ENCODE data around the gene DGKB.

Gene DGKB

DNA sequence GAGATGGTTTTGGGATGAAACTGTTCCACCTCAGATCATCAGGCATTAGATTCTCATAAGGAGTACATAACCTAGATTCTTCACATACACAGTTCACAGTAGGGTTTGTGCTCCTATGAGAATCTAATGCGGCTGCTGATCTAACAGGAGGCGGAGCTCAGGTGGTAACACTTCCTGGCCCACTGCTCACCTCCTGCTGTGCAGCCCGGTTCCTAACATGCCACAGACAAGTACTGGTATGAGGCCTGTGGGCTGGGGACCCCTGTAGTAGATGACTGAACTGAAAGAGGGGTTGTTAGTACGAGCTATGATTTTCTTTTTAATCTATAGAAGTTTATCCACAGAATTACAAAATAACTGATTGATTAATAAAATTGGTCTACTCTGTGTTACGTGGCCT lies 48.1 kb downstream of the DGKB start:
- TF ChIP-seq EP300 (IDR thresholded peaks at IDR 0.05; ENCODE audit: borderline replicate concordance) (no peak), CREB1 (IDR thresholded peaks at IDR 0.05; ENCODE audit: low read depth) (no peak), ZBTB7A (IDR thresholded peaks at IDR 0.05; ENCODE audit: low read depth) (no peak), TAF1 (IDR thresholded peaks at IDR 0.05; ENCODE audit: low read depth) (no peak), RAD21 (IDR thresholded peaks at IDR 0.05; ENCODE audit: low read depth) (no peak), CEBPB (IDR thresholded peaks at IDR 0.05) (no peak), FOXM1 (IDR thresholded peaks at IDR 0.05; ENCODE audit: borderline replicate concordance, low read depth) (no peak), NFIC (IDR thresholded peaks at IDR 0.05) (no peak), YY1 (IDR thresholded peaks at IDR 0.05; ENCODE audit: low read depth) (no peak), TCF12 (IDR thresholded peaks at IDR 0.05; ENCODE audit: low read depth) (no peak), EGR1 (IDR thresholded peaks at IDR 0.05) (no peak), TEAD4 (IDR thresholded peaks at IDR 0.05) (no peak)
- TF ChIP-seq, protein P1, sequence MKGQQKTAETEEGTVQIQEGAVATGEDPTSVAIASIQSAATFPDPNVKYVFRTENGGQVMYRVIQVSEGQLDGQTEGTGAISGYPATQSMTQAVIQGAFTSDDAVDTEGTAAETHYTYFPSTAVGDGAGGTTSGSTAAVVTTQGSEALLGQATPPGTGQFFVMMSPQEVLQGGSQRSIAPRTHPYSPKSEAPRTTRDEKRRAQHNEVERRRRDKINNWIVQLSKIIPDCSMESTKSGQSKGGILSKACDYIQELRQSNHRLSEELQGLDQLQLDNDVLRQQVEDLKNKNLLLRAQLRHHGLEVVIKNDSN (IDR thresholded peaks at IDR 0.05) = no peak
- TF ChIP-seq, protein P2, sequence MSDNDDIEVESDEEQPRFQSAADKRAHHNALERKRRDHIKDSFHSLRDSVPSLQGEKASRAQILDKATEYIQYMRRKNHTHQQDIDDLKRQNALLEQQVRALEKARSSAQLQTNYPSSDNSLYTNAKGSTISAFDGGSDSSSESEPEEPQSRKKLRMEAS (IDR thresholded peaks at IDR 0.05) = no peak

DNA sequence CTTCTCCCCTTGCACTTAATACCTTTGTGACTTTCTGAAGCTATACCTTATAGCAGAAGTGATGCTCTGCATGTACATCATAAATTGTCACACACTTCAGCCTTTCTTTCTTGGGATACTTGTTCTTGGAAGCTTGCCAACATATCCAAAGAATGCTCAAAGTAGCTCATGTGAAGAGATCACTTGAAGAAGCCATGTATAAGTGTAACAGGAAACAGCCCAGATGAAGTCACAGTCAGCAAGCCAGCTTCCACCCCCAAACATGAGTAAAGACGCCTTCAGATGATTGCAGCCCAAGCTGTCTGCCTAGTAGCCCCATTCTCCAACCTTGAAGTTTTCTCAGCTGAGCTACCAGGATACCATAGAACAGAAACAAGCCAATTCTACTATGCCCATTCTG lies 50.9 kb downstream of the DGKB start:
- peak; percentile 9; the same call in 1 of the 2 replicates for TF ChIP-seq NFIC (IDR thresholded peaks at IDR 0.05)
- no peak for TF ChIP-seq CREB1 (IDR thresholded peaks at IDR 0.05; ENCODE audit: low read depth)

DNA sequence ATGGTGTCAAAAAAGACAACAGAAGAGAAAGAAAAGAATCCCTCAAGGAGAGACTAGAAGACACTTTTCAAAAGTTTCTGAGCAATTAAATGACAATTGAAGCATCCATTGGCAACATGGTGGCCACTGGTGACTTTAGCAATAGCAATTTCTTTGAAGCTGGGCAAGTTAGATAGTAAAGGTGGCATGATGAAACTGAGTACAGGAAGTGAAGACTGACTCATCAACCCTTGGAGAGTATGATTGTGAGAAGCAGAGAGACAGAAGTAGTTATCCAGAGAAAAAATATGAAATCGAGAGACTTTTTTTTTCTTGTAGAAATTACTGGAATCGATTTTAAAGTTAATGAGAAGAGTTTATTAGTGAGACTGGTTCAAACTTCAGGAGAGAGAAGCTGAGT lies 52.5 kb downstream of the DGKB start:
- TF ChIP-seq CREB1 (IDR thresholded peaks at IDR 0.05; ENCODE audit: low read depth) (no peak), TAF1 (IDR thresholded peaks at IDR 0.05; ENCODE audit: low read depth) (no peak), RAD21 (IDR thresholded peaks at IDR 0.05; ENCODE audit: low read depth) (no peak), EGR1 (IDR thresholded peaks at IDR 0.05) (no peak)
- TF ChIP-seq, protein P1 (IDR thresholded peaks at IDR 0.05) = no peak

DNA sequence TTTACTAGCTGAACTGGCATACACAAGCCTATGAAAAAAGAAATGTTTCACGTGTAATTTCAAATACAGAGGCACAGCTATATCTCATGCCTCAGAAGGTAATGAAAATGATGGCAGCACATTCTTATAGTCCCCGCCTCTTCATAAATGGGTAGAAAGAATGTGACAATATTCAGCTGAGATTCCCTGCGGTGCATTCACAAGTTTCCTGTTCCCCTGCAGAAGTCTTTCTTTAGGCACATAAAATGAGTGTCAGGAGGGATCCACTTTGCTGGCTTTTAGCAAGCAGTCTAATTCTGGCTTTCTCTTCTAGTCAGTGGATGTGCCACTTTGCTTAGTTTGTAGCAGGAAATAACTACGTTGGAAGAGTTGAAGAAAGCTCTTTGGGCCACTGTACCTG lies 56.1 kb downstream of the DGKB start:
- TF ChIP-seq YY1 (IDR thresholded peaks at IDR 0.05; ENCODE audit: low read depth) = no peak

DNA sequence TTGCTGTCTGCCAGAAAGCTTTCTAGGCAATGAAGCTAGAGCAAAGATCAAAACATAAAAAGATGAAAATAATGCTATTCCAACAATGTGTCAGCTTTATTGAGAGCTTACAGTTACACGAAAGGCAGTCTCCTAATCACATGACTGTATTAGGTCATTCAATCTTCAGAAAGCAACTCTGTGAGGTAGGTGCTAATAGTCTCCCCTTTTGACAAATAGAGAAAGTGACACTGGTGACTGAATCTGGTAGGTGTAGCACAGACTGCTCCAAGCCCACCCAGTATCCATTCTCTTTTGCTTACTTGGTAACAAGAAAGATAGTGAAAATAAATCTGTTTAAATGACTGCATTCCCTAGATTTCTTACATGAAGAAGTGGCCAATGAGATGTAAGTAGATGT lies 58.8 kb downstream of the DGKB start:
- TF ChIP-seq NFIC (IDR thresholded peaks at IDR 0.05) (no peak), TEAD4 (IDR thresholded peaks at IDR 0.05) (no peak), YY1 (IDR thresholded peaks at IDR 0.05; ENCODE audit: low read depth) (no peak), CREB1 (IDR thresholded peaks at IDR 0.05; ENCODE audit: low read depth) (no peak), FOXM1 (IDR thresholded peaks at IDR 0.05; ENCODE audit: borderline replicate concordance, low read depth) (no peak)

DNA sequence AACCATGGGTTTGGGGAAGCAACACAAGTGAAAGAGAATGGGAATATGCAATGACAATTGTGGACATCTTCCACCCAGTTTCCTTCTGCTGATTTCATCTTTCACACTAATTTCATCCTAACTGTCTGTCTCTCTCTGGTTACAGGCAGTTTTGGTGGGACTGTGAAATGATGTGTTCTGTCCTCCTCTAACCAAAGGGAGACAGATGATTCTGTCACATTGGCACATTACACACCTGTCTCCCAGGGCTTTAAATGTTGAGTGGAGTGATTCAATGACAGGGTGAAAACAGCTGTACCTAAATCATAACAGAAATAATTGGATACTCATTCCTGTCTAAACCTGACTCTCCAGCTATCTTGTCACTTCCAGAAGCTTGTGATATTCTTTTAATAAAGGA lies 60.0 kb downstream of the DGKB start:
- TF ChIP-seq, protein P1 (IDR thresholded peaks at IDR 0.05) = no peak
- TF ChIP-seq FOXM1 (IDR thresholded peaks at IDR 0.05; ENCODE audit: borderline replicate concordance, low read depth) = no peak
- no peak for TF ChIP-seq CEBPB (IDR thresholded peaks at IDR 0.05)
- no peak for TF ChIP-seq EGR1 (IDR thresholded peaks at IDR 0.05)
- no peak for TF ChIP-seq TAF1 (IDR thresholded peaks at IDR 0.05; ENCODE audit: low read depth)
- no peak for TF ChIP-seq ZBTB7A (IDR thresholded peaks at IDR 0.05; ENCODE audit: low read depth)
- TF ChIP-seq, protein P3, sequence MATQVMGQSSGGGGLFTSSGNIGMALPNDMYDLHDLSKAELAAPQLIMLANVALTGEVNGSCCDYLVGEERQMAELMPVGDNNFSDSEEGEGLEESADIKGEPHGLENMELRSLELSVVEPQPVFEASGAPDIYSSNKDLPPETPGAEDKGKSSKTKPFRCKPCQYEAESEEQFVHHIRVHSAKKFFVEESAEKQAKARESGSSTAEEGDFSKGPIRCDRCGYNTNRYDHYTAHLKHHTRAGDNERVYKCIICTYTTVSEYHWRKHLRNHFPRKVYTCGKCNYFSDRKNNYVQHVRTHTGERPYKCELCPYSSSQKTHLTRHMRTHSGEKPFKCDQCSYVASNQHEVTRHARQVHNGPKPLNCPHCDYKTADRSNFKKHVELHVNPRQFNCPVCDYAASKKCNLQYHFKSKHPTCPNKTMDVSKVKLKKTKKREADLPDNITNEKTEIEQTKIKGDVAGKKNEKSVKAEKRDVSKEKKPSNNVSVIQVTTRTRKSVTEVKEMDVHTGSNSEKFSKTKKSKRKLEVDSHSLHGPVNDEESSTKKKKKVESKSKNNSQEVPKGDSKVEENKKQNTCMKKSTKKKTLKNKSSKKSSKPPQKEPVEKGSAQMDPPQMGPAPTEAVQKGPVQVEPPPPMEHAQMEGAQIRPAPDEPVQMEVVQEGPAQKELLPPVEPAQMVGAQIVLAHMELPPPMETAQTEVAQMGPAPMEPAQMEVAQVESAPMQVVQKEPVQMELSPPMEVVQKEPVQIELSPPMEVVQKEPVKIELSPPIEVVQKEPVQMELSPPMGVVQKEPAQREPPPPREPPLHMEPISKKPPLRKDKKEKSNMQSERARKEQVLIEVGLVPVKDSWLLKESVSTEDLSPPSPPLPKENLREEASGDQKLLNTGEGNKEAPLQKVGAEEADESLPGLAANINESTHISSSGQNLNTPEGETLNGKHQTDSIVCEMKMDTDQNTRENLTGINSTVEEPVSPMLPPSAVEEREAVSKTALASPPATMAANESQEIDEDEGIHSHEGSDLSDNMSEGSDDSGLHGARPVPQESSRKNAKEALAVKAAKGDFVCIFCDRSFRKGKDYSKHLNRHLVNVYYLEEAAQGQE (IDR thresholded peaks at IDR 0.05; ENCODE audit: low read depth) = no peak
- no peak for TF ChIP-seq RAD21 (IDR thresholded peaks at IDR 0.05; ENCODE audit: low read depth)
- no peak for TF ChIP-seq CREB1 (IDR thresholded peaks at IDR 0.05; ENCODE audit: low read depth)
- TF ChIP-seq EP300 (IDR thresholded peaks at IDR 0.05; ENCODE audit: borderline replicate concordance) = no peak
- TF ChIP-seq TCF12 (IDR thresholded peaks at IDR 0.05; ENCODE audit: low read depth) = no peak
- TF ChIP-seq, protein P2 (IDR thresholded peaks at IDR 0.05) = no peak
- no peak for TF ChIP-seq YY1 (IDR thresholded peaks at IDR 0.05; ENCODE audit: low read depth)

DNA sequence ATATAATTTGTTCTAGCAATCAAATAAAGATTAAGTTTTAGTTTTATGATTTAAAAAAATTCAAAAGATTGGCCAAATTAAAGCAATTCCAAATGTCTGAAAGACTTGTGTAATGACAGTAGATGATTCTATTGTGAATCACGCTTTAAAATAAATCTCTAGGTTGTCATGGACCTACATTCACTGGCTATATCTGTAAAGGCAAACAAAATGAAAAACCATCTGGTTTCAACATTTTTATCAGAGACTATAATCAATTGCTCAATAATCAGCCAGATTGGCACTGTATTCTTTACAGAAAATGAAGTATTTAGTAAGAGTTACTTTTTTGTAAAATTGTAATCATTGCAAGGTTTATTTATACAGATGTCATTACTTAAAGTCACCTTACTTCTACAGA lies 60.7 kb downstream of the DGKB start:
- TF ChIP-seq TAF1 (IDR thresholded peaks at IDR 0.05; ENCODE audit: low read depth) (no peak), EP300 (IDR thresholded peaks at IDR 0.05; ENCODE audit: borderline replicate concordance) (no peak), CREB1 (IDR thresholded peaks at IDR 0.05; ENCODE audit: low read depth) (no peak), YY1 (IDR thresholded peaks at IDR 0.05; ENCODE audit: low read depth) (no peak), NFIC (IDR thresholded peaks at IDR 0.05) (no peak), CEBPB (IDR thresholded peaks at IDR 0.05) (no peak), TCF12 (IDR thresholded peaks at IDR 0.05; ENCODE audit: low read depth) (no peak), EGR1 (IDR thresholded peaks at IDR 0.05) (no peak), RAD21 (IDR thresholded peaks at IDR 0.05; ENCODE audit: low read depth) (no peak), ZBTB7A (IDR thresholded peaks at IDR 0.05; ENCODE audit: low read depth) (no peak), TEAD4 (IDR thresholded peaks at IDR 0.05) (no peak), FOXM1 (IDR thresholded peaks at IDR 0.05; ENCODE audit: borderline replicate concordance, low read depth) (no peak)
- TF ChIP-seq, protein P1 (IDR thresholded peaks at IDR 0.05) = no peak
- TF ChIP-seq, protein P2 (IDR thresholded peaks at IDR 0.05) = no peak

Measured in Ishikawa (cell line).